Upper lobe of left lung (tissue), 4 donors: ENCODE data around the gene DYNLT5.

ENCODE experiments used
- EP300 ChIP-seq, 4 donors: sonication (generic); formaldehyde crosslinking; IDR thresholded peaks; one replicate each; pipeline ENCODE4 v1.5.1; 2017; ENCODE audit warnings: antibody characterized with exemption in 4 of 4, control low read depth in 2 of 4
- POLR2A ChIP-seq, 4 donors: fragments of 450-650 bp; IDR thresholded peaks; one replicate each; pipeline ENCODE4 v1.5.1; 2016 to 2017; ENCODE audit warnings: antibody characterized with exemption in 4 of 4, mild to moderate bottlenecking in 2 of 4
- POLR2AphosphoS5 ChIP-seq, 2 donors: sonication (generic); formaldehyde crosslinking; IDR thresholded peaks; one replicate each; pipeline ENCODE4 v1.5.1; 2017; ENCODE audit warnings: antibody characterized with exemption in 2 of 2
- TF ChIP-seq, protein P1 (sequence below), 6 experiments: fragments of 450-650 bp in 4 of 6; fragments of 200-600 bp in 2 of 6; sonication (generic) in 2 of 6; IDR thresholded peaks; one replicate each; pipeline ENCODE4 v1.5.1; 2016 to 2019; ENCODE audit warnings: antibody characterized with exemption in 6 of 6

DNA sequence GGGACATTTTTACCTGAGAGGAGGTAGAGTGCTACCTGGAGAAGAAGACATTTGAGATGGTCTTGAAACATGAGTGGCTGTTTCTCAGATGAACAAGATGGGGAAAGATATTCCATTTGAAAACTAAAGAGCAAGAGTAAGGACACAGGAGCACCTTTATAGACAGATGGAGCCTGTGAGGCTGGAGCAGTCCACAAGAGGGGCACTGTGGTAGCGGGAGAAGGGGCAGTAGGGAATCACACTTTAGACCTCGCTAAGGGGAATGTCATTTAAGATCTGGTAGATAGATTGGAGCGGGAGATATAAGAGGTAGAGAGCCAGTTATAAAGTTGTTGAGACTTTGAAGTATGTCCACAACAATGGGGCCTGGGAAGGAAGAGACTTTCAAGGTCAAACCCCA lies 23.4 kb downstream of the DYNLT5 start:
- no peak for TF ChIP-seq POLR2AphosphoS5 (IDR thresholded peaks at IDR 0.05)
- TF ChIP-seq POLR2A (IDR thresholded peaks at IDR 0.05), result no peak
- no peak for TF ChIP-seq EP300 (IDR thresholded peaks at IDR 0.05)
- TF ChIP-seq, protein P1, sequence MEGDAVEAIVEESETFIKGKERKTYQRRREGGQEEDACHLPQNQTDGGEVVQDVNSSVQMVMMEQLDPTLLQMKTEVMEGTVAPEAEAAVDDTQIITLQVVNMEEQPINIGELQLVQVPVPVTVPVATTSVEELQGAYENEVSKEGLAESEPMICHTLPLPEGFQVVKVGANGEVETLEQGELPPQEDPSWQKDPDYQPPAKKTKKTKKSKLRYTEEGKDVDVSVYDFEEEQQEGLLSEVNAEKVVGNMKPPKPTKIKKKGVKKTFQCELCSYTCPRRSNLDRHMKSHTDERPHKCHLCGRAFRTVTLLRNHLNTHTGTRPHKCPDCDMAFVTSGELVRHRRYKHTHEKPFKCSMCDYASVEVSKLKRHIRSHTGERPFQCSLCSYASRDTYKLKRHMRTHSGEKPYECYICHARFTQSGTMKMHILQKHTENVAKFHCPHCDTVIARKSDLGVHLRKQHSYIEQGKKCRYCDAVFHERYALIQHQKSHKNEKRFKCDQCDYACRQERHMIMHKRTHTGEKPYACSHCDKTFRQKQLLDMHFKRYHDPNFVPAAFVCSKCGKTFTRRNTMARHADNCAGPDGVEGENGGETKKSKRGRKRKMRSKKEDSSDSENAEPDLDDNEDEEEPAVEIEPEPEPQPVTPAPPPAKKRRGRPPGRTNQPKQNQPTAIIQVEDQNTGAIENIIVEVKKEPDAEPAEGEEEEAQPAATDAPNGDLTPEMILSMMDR (IDR thresholded peaks at IDR 0.05), result no peak
